ENCODE measurements around the gene SLC24A4.

The SLC24A4 gene

GRCh38 chr14:92514844-92515514, 192.0 kb downstream of the SLC24A4 start:
- peak overlapping the region; percentile 78 for H3K4me3 ChIP-seq (ENCODE audit: low read length)
- no peak for DNase-seq (ENCODE audit: low read depth)
- TF ChIP-seq CTCF (conservative IDR thresholded peaks at IDR 0.05; ENCODE audit: low read length): no peak

GRCh38 chr14:92515546-92516343, 192.8 kb downstream of the SLC24A4 start:
- no peak for DNase-seq (ENCODE audit: low read depth)
- peak overlapping the region; percentile 15 for H3K4me3 ChIP-seq (ENCODE audit: low read length)
- TF ChIP-seq CTCF (conservative IDR thresholded peaks at IDR 0.05; ENCODE audit: low read length): no peak

- no peak for TF ChIP-seq CTCF (conservative IDR thresholded peaks at IDR 0.05; ENCODE audit: low read length)
- no peak for DNase-seq (ENCODE audit: low read depth)
- H3K4me3 ChIP-seq (ENCODE audit: low read length): no peak overlapping the region
Observed at GRCh38 chr14:92516344-92516965, 193.5 kb downstream of the SLC24A4 start.

- H3K4me3 ChIP-seq (ENCODE audit: low read length): no peak overlapping the region
- DNase-seq (ENCODE audit: low read depth): no peak
- no peak for TF ChIP-seq CTCF (conservative IDR thresholded peaks at IDR 0.05; ENCODE audit: low read length)
Observed at GRCh38 chr14:92516966-92517506, 194.1 kb downstream of the SLC24A4 start.

- H3K4me3 ChIP-seq (ENCODE audit: low read length): no peak overlapping the region
- DNase-seq (ENCODE audit: low read depth): no peak
- TF ChIP-seq CTCF (conservative IDR thresholded peaks at IDR 0.05; ENCODE audit: low read length): no peak
Observed at GRCh38 chr14:92517761-92518160, 194.8 kb downstream of the SLC24A4 start.

GRCh38 chr14:92519246-92520101, 196.5 kb downstream of the SLC24A4 start:
- TF ChIP-seq CTCF (conservative IDR thresholded peaks at IDR 0.05; ENCODE audit: low read length): no peak
- H3K4me3 ChIP-seq (ENCODE audit: low read length): no peak overlapping the region
- DNase-seq (ENCODE audit: low read depth): no peak
